Osteocyte (in vitro differentiated cells): ENCODE data around the gene SMYD3. TPM values are rescaled to one million over a fixed set of nuclear protein-coding genes. Genes with fewer than 3 reads are reported as not detected.

Experiments
- DNase-seq: peaks from one replicate; pipeline ENCODE4 v3.0.0; 2021; ENCODE audit warnings: mixed read lengths; ENCODE audit not compliant: unreplicated experiment; ENCODE audit errors: extremely low spot score
- H3K27ac Mint-ChIP-seq: one replicate; pipeline ENCODE4 v1.8.0; 2021; ENCODE audit warnings: mild to moderate bottlenecking, mixed read lengths; ENCODE audit not compliant: unreplicated experiment
- H3K27me3 Mint-ChIP-seq: one replicate; pipeline ENCODE4 v1.8.0; 2021; ENCODE audit warnings: mixed read lengths; ENCODE audit not compliant: unreplicated experiment
- H3K36me3 Mint-ChIP-seq: one replicate; pipeline ENCODE4 v1.8.0; 2021; ENCODE audit warnings: mixed read lengths; ENCODE audit not compliant: unreplicated experiment
- H3K4me1 Mint-ChIP-seq: one replicate; pipeline ENCODE4 v1.8.0; 2021; ENCODE audit warnings: mixed read lengths; ENCODE audit not compliant: unreplicated experiment
- H3K4me3 Mint-ChIP-seq: one replicate; pipeline ENCODE4 v1.8.0; 2021; ENCODE audit warnings: mild to moderate bottlenecking, moderate library complexity, mixed read lengths; ENCODE audit not compliant: unreplicated experiment
- H3K9me3 Mint-ChIP-seq: one replicate; pipeline ENCODE4 v1.8.0; 2021; ENCODE audit warnings: mixed read lengths; ENCODE audit not compliant: unreplicated experiment
- total RNA-seq: library from RNA; stranded (reverse); gene quantifications from 2 replicates; pipeline ENCODE4 v1.2.1, GENCODE V29; 2021
- TF ChIP-seq, protein P1 (sequence below): fragments of 200-600 bp; sonication (generic); IDR thresholded peaks from 2 replicates; pipeline ENCODE4 v1.5.0; 2021; ENCODE audit warnings: antibody characterized with exemption, mild to moderate bottlenecking, moderate library complexity

SMYD3 gene
- total RNA-seq, 1 donor from 2014 or later = 22.3 TPM

- Mint-ChIP-seq H3K4me1 (no peaks in the 10 kb centered on the region), H3K4me3 (no peak overlapping the region), H3K36me3 (no peaks in the 10 kb centered on the region), H3K27me3 (no peaks in the 10 kb centered on the region), H3K27ac (no peak overlapping the region), H3K9me3 (no peaks in the 10 kb centered on the region)
- TF ChIP-seq, protein P1, sequence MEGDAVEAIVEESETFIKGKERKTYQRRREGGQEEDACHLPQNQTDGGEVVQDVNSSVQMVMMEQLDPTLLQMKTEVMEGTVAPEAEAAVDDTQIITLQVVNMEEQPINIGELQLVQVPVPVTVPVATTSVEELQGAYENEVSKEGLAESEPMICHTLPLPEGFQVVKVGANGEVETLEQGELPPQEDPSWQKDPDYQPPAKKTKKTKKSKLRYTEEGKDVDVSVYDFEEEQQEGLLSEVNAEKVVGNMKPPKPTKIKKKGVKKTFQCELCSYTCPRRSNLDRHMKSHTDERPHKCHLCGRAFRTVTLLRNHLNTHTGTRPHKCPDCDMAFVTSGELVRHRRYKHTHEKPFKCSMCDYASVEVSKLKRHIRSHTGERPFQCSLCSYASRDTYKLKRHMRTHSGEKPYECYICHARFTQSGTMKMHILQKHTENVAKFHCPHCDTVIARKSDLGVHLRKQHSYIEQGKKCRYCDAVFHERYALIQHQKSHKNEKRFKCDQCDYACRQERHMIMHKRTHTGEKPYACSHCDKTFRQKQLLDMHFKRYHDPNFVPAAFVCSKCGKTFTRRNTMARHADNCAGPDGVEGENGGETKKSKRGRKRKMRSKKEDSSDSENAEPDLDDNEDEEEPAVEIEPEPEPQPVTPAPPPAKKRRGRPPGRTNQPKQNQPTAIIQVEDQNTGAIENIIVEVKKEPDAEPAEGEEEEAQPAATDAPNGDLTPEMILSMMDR = no peak
- DNase-seq = no peak
Observed at GRCh38 chr1:246165826-246166709, 341.0 kb downstream of the SMYD3 start.

GRCh38 chr1:246164764-246165163 lies 342.3 kb downstream of the SMYD3 start:
- Mint-ChIP-seq H3K4me3 (no peak overlapping the region), H3K27ac (no peak overlapping the region), H3K36me3 (no peaks in the 10 kb centered on the region), H3K27me3 (no peaks in the 10 kb centered on the region), H3K4me1 (no peaks in the 10 kb centered on the region), H3K9me3 (no peaks in the 10 kb centered on the region)
- no peak for DNase-seq
- TF ChIP-seq, protein P1 = no peak

GRCh38 chr1:246162560-246162959 lies 344.5 kb downstream of the SMYD3 start:
- TF ChIP-seq, protein P1 = no peak
- DNase-seq = no peak
- Mint-ChIP-seq H3K4me1 (no peaks in the 10 kb centered on the region), H3K9me3 (no peaks in the 10 kb centered on the region), H3K27me3 (no peaks in the 10 kb centered on the region), H3K27ac (no peak overlapping the region), H3K36me3 (no peaks in the 10 kb centered on the region), H3K4me3 (no peak overlapping the region)

- Mint-ChIP-seq H3K27ac (no peak overlapping the region), H3K27me3 (no peaks in the 10 kb centered on the region), H3K4me1 (no peaks in the 10 kb centered on the region), H3K4me3 (no peak overlapping the region), H3K36me3 (no peaks in the 10 kb centered on the region), H3K9me3 (no peaks in the 10 kb centered on the region)
- no peak for DNase-seq
- TF ChIP-seq, protein P1 = no peak
Observed at GRCh38 chr1:246161626-246162025, 345.5 kb downstream of the SMYD3 start.

- Mint-ChIP-seq H3K4me1 (peaks cover 2% of the 10 kb centered on the region), H3K9me3 (no peaks in the 10 kb centered on the region), H3K27ac (no peak overlapping the region), H3K36me3 (no peaks in the 10 kb centered on the region), H3K27me3 (no peaks in the 10 kb centered on the region), H3K4me3 (no peak overlapping the region)
- TF ChIP-seq, protein P1 = no peak
- DNase-seq = no peak
Observed at GRCh38 chr1:246160905-246161304, 346.2 kb downstream of the SMYD3 start.
